ENCODE measurements around the gene CENPM. TPM values are rescaled to one million over a fixed set of nuclear protein-coding genes. Genes with fewer than 3 reads are reported as not detected.

The CENPM gene, protein sequence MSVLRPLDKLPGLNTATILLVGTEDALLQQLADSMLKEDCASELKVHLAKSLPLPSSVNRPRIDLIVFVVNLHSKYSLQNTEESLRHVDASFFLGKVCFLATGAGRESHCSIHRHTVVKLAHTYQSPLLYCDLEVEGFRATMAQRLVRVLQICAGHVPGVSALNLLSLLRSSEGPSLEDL
- total RNA-seq = 28.6 and 41.3 TPM in 2 replicates

DNA sequence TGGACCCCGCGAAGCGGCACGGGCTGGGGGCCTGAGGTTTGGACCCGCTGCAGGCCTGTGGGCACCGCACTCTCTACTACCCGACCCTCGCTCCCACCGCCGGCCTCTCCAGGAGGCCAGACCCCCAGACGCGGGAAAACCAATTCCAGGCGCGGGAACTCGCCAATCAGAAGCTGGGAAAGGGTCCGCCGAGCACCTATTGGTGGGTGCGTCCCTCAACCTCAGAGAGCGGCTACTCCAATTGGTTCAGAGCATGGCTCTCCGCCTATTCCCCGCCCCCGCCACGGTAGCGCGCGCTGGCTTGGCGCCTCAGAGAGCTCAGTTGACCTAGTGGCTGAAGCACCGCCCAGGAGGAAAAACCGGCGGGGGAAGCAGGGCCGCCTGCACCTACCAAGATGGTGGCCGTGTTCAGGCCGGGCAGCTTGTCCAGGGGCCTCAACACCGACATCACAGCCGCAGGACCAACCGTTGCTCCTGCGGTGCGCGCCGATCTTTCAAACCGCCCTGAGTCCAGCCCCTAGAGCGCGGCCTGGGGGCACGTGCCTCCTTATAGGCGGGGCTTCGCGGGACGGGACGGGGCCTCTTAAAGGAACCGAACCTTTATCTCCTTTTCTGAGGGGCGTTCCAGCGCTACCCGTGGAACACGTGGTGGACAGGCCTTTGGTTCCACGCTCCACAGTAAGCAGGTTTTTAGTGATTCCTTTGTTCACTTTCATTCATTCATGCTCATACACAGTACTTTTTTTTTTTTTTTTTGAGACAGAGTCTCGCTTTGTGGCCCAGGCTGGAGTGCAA, at the start of gene CENPM:
TSS of gene CENPM (minus strand) at position 524 of the 795 bp plus-strand sequence. CDS start at position 448, 76 bp downstream.

GRCh38 chr22:41969110-41969646, 22.2 kb upstream of the CENPM start, which contains the start of gene SEPTIN3:
Gene SEPTIN3, plus strand, starts transcription at chr22:41969443. Its CDS starts 2,050 bp downstream, at chr22:41971493.

GRCh38 chr22:41951898-41952474, 5.0 kb upstream of the CENPM start, which contains the start of gene SMIM45:
Gene SMIM45, plus strand, starts transcription at chr22:41952150.

DNA sequence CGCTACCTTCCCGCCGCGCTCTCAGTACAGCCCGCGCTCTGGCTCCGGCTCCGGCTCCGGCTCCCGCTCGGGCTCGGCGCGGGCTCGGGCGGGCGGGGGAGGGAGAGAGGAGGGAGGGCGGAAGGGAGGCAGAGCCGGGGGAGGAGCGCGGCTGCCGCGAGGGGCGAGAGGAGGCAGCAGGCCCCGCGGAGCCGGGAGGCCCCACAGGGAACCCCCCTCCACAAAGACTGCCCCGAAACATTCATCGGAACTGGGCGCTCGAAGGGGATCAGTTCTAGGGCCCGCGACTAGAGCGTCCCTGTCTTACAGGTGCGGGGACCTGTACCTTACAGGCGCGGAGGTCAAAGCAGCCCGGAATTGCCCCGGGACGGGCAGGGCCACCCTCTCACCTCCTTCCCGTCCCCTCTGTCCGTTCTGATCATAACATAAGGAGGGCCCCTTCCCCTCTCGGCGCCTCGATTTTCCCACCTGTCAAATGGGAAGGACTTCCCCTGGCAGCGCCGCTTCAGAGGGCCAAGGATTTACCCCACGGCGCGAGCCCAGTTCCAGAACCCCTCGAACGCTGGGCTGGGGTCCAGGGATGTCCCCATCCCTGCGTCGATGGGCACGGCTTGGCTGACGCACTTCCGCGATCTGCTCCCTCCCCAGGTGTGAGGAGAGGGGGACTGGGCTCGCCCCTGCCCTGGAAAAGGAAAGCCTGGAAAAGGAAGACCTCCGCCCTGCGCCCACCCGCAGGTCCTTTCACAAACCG, 31.7 kb downstream of the CENPM start, which contains the start of gene SHISA8:
TSS of gene SHISA8 (minus strand) at position 40 of the 751 bp plus-strand sequence. CDS start 407 bp downstream, outside the sequence.

Other genes starting within 250 kb of the CENPM start
- gene MEI1, start 247.6 kb downstream of the CENPM start, total RNA-seq = not detected in 2 replicates
- 8.5 and 12.6 TPM in 2 replicates for gene CCDC134, start 146.5 kb downstream of the CENPM start, total RNA-seq
- 84.0 and 103 TPM in 2 replicates for gene SREBF2, start 114.0 kb downstream of the CENPM start, total RNA-seq
- gene SHISA8, start 32.1 kb downstream of the CENPM start, total RNA-seq = not detected in 2 replicates
- 0.09 and 0.14 TPM in 2 replicates for gene TNFRSF13C, start 20.3 kb downstream of the CENPM start, total RNA-seq
- 0.14 TPM in 1 of 2 replicates, not detected in the other for gene SEPTIN3, start 22.3 kb upstream of the CENPM start, total RNA-seq
- gene WBP2NL, start 51.6 kb upstream of the CENPM start, total RNA-seq = under 0.01 TPM in 1 of 2 replicates, not detected in the other
- gene NAGA, start 123.7 kb upstream of the CENPM start, total RNA-seq = 30.2 and 32.7 TPM in 2 replicates
- gene PHETA2, start 127.1 kb upstream of the CENPM start, total RNA-seq = 1.7 and 4.7 TPM in 2 replicates
- gene SMDT1, start 132.5 kb upstream of the CENPM start, total RNA-seq = 1.9 and 4.7 TPM in 2 replicates
- gene NDUFA6, start 143.6 kb upstream of the CENPM start, total RNA-seq = 54.3 and 88.2 TPM in 2 replicates
- 0.28 TPM in 1 of 2 replicates, not detected in the other for gene CYP2D6, start 183.7 kb upstream of the CENPM start, total RNA-seq

Measured in airway epithelial cell (primary cell).